Breast epithelium (tissue), 3 donors: ENCODE data around the gene USP10.

Experiments used
- CTCF ChIP-seq, 3 donors: fragments of 450-650 bp; IDR thresholded peaks; one replicate each; pipeline ENCODE4 v1.5.1; 2016 to 2017; ENCODE audit warnings: antibody characterized with exemption in 3 of 3, mild to moderate bottlenecking in 3 of 3, moderate library complexity in 3 of 3
- POLR2A ChIP-seq: fragments of 450-650 bp; IDR thresholded peaks from one replicate; pipeline ENCODE4 v1.6.1; 2016; ENCODE audit warnings: antibody characterized with exemption, mild to moderate bottlenecking, moderate library complexity

GRCh38 chr16:84766978-84767773 is 67.4 kb downstream of the USP10 start:
- no peak for TF ChIP-seq CTCF (IDR thresholded peaks at IDR 0.05)
- no peak for TF ChIP-seq POLR2A
